Osteocyte (in vitro differentiated cells): ENCODE data around the gene BCHE. TPM values are rescaled to one million over a fixed set of nuclear protein-coding genes. Genes with fewer than 3 reads are reported as not detected.

ENCODE experiments used
- DNase-seq: peaks from one replicate; pipeline ENCODE4 v3.0.0; 2021; ENCODE audit warnings: mixed read lengths; ENCODE audit not compliant: unreplicated experiment; ENCODE audit errors: extremely low spot score
- H3K27ac Mint-ChIP-seq: one replicate; pipeline ENCODE4 v1.8.0; 2021; ENCODE audit warnings: mild to moderate bottlenecking, mixed read lengths; ENCODE audit not compliant: unreplicated experiment
- H3K27me3 Mint-ChIP-seq: one replicate; pipeline ENCODE4 v1.8.0; 2021; ENCODE audit warnings: mixed read lengths; ENCODE audit not compliant: unreplicated experiment
- H3K36me3 Mint-ChIP-seq: one replicate; pipeline ENCODE4 v1.8.0; 2021; ENCODE audit warnings: mixed read lengths; ENCODE audit not compliant: unreplicated experiment
- H3K4me1 Mint-ChIP-seq: one replicate; pipeline ENCODE4 v1.8.0; 2021; ENCODE audit warnings: mixed read lengths; ENCODE audit not compliant: unreplicated experiment
- H3K4me3 Mint-ChIP-seq: one replicate; pipeline ENCODE4 v1.8.0; 2021; ENCODE audit warnings: mild to moderate bottlenecking, moderate library complexity, mixed read lengths; ENCODE audit not compliant: unreplicated experiment
- H3K9me3 Mint-ChIP-seq: one replicate; pipeline ENCODE4 v1.8.0; 2021; ENCODE audit warnings: mixed read lengths; ENCODE audit not compliant: unreplicated experiment
- total RNA-seq: library from RNA; stranded (reverse); gene quantifications from 2 replicates; pipeline ENCODE4 v1.2.1, GENCODE V29; 2021
- TF ChIP-seq, protein P1 (sequence below): fragments of 200-600 bp; sonication (generic); IDR thresholded peaks from 2 replicates; pipeline ENCODE4 v1.5.0; 2021; ENCODE audit warnings: antibody characterized with exemption, mild to moderate bottlenecking, moderate library complexity

BCHE gene
- total RNA-seq, 1 donor from 2014 or later: 1.4 TPM

DNA sequence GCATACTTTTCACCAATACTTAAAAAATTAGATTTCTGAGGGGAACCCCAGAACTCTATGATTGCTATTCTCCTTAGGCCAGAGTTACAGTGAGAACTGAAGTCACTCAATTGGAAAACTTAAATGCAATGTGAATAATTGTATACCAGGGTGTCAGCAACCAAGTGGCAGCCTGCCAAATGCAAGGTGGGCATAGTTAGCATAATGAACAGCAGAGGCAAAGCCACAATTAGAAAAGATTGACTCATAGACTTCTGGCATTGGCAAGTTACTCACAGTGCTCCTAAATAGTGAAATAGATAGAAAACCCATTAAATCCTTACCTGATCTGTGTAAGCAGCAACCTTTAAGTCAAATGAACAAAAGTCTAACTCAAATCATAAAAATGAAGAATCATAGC is 94.9 kb downstream of the BCHE start:
- peaks cover 4% of the 10 kb centered on the region for H3K9me3 Mint-ChIP-seq
- no peak overlapping the region for H3K27ac Mint-ChIP-seq
- H3K36me3 Mint-ChIP-seq: no peaks in the 10 kb centered on the region
- DNase-seq: no peak
- H3K4me1 Mint-ChIP-seq: no peaks in the 10 kb centered on the region
- TF ChIP-seq, protein P1, sequence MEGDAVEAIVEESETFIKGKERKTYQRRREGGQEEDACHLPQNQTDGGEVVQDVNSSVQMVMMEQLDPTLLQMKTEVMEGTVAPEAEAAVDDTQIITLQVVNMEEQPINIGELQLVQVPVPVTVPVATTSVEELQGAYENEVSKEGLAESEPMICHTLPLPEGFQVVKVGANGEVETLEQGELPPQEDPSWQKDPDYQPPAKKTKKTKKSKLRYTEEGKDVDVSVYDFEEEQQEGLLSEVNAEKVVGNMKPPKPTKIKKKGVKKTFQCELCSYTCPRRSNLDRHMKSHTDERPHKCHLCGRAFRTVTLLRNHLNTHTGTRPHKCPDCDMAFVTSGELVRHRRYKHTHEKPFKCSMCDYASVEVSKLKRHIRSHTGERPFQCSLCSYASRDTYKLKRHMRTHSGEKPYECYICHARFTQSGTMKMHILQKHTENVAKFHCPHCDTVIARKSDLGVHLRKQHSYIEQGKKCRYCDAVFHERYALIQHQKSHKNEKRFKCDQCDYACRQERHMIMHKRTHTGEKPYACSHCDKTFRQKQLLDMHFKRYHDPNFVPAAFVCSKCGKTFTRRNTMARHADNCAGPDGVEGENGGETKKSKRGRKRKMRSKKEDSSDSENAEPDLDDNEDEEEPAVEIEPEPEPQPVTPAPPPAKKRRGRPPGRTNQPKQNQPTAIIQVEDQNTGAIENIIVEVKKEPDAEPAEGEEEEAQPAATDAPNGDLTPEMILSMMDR: no peak
- H3K27me3 Mint-ChIP-seq: no peaks in the 10 kb centered on the region
- no peak overlapping the region for H3K4me3 Mint-ChIP-seq

- no peaks in the 10 kb centered on the region for H3K36me3 Mint-ChIP-seq
Measured at GRCh38 chr3:165729756-165730155, 107.5 kb downstream of the BCHE start.

GRCh38 chr3:165728924-165729323 is 108.3 kb downstream of the BCHE start:
- H3K4me3 Mint-ChIP-seq: no peak overlapping the region
- H3K36me3 Mint-ChIP-seq: no peaks in the 10 kb centered on the region
- no peaks in the 10 kb centered on the region for H3K27me3 Mint-ChIP-seq
- no peaks in the 10 kb centered on the region for H3K9me3 Mint-ChIP-seq
- no peak overlapping the region for H3K27ac Mint-ChIP-seq
- no peak for DNase-seq
- TF ChIP-seq, protein P1: no peak
- no peaks in the 10 kb centered on the region for H3K4me1 Mint-ChIP-seq

More at GRCh38 chr3:165729756-165730155, 107.5 kb downstream of the BCHE start:
- Mint-ChIP-seq H3K4me1 (no peaks in the 10 kb centered on the region), H3K27me3 (no peaks in the 10 kb centered on the region), H3K4me3 (no peak overlapping the region), H3K9me3 (no peaks in the 10 kb centered on the region), H3K27ac (no peak overlapping the region)
- TF ChIP-seq, protein P1: no peak
- no peak for DNase-seq

- Mint-ChIP-seq H3K36me3 (no peaks in the 10 kb centered on the region), H3K4me3 (no peak overlapping the region), H3K4me1 (no peaks in the 10 kb centered on the region), H3K27ac (no peak overlapping the region), H3K27me3 (no peaks in the 10 kb centered on the region), H3K9me3 (no peaks in the 10 kb centered on the region)
- DNase-seq: no peak
- TF ChIP-seq, protein P1: no peak
Measured at GRCh38 chr3:165725296-165725695, 111.9 kb downstream of the BCHE start.
